K562 (cell line): ENCODE measurements around the gene PDE5A. TPM values are rescaled to one million over a fixed set of nuclear protein-coding genes. Genes with fewer than 3 reads are reported as not detected.

ENCODE experiments used
- ATAC-seq: fragments of 200-7000 bp; cut with Tn5 transposase; 3 replicates; pipeline ENCODE4 v1.9.1; 2020; ENCODE audit warnings: moderate library complexity
- BruUV-seq: library from RNA; stranded (reverse); fragments of 400-500 nt; replicated peaks from 2 replicates; lab custom pipeline; 2021; lab: Mats Ljungman, UMichigan
- CTCF ChIA-PET: fragments of 300-600 bp; formaldehyde crosslinking; extraction: SDS; loops from one replicate; lab custom pipeline; 2021; ENCODE audit warnings: low intra/inter-chr PET ratio; lab: Yijun Ruan, JAX
- POLR2A ChIA-PET: fragments of 300-600, 350-650 bp; sonication (Branson Sonifier 250); formaldehyde crosslinking; extraction: SDS; loops from one replicate; lab custom pipeline; 2021; ENCODE audit warnings: antibody characterized with exemption, inconsistent platforms; lab: Yijun Ruan, JAX
- DNase-seq, 4 experiments: peaks; one replicate each; pipeline versions ENCODE4 v3.0.0 to v3.0.0-alpha.2; 2011 to 2018; ENCODE audit warnings: low spot score in 3 of 4, mixed read lengths in 3 of 4; ENCODE audit errors: extremely low read depth in 1 of 4
- FAIRE-seq: peaks from 2 replicates; lab custom pipeline; 2011; peaks lifted over from hg19 to GRCh38; lab: Jason Lieb, UNC
- H2AFZ ChIP-seq: 2 replicates; pipeline ENCODE4 v1.6.0; 2011; ENCODE audit warnings: low read depth, low read length, control low read depth, inconsistent platforms
- H3K27ac ChIP-seq: fragments of 200-600 bp; 3 replicates; pipeline ENCODE4 v1.8.0; 2011; ENCODE audit warnings: low read depth, mild to moderate bottlenecking, control low read depth, inconsistent platforms, low read length, moderate library complexity, mixed read lengths; ENCODE audit errors: extremely low read depth
- H3K27me3 ChIP-seq, 2 experiments: fragments of 300-600 bp in 1 of 2; 2 replicates in 1 of 2; 3 replicates in 1 of 2; pipeline versions ENCODE4 v1.6.0 to v1.8.0; 2011; ENCODE audit warnings: inconsistent platforms in 2 of 2, low read length in 2 of 2, mild to moderate bottlenecking in 1 of 2, mixed read lengths in 1 of 2, moderate library complexity in 1 of 2; ENCODE audit not compliant: control insufficient read depth in 2 of 2, insufficient read depth in 2 of 2
- H3K36me3 ChIP-seq: fragments of 300-600 bp; 3 replicates; pipeline ENCODE4 v1.8.0; 2011; ENCODE audit warnings: mild to moderate bottlenecking, low read length, inconsistent platforms; ENCODE audit not compliant: control insufficient read depth, insufficient read depth
- H3K4me1 ChIP-seq, 2 experiments: fragments of 200-600 bp in 1 of 2; replicated peaks in 1 of 2; 2 replicates in 1 of 2; 3 replicates in 1 of 2; pipeline versions ENCODE4 v1.5.1 to v1.8.0; 2011; ENCODE audit warnings: inconsistent platforms in 2 of 2, low read length in 2 of 2, mild to moderate bottlenecking in 1 of 2, mixed read lengths in 1 of 2, moderate library complexity in 1 of 2; ENCODE audit not compliant: control insufficient read depth in 2 of 2, insufficient read depth in 2 of 2
- H3K4me2 ChIP-seq: 2 replicates; pipeline ENCODE4 v1.6.1; 2011; ENCODE audit warnings: low read length, control low read depth, inconsistent platforms, mixed read lengths; ENCODE audit not compliant: insufficient read depth
- H3K4me3 ChIP-seq: fragments of 200-600 bp; sonication (generic), shearing (Covaris generic); 2 replicates; pipeline ENCODE4 v1.5.1; 2016; ENCODE audit warnings: control low read depth, inconsistent platforms
- H3K79me2 ChIP-seq: fragments of 200-600 bp; 3 replicates; pipeline ENCODE4 v1.8.0; 2011; ENCODE audit warnings: low read length, inconsistent platforms; ENCODE audit not compliant: control insufficient read depth, insufficient read depth
- H3K9ac ChIP-seq, 2 experiments: 2 replicates each; pipeline versions ENCODE4 v1.6.0 to v1.6.1; 2011; ENCODE audit warnings: low read depth in 2 of 2, low read length in 2 of 2, control low read depth in 1 of 2, inconsistent platforms in 1 of 2, mild to moderate bottlenecking in 1 of 2, mixed read lengths in 1 of 2; ENCODE audit not compliant: insufficient read depth in 1 of 2
- H3K9me1 ChIP-seq: one replicate; pipeline ENCODE4 v1.6.0; 2011; ENCODE audit warnings: inconsistent platforms, mild to moderate bottlenecking, low read length, moderate library complexity; ENCODE audit not compliant: control insufficient read depth, insufficient read depth
- H3K9me3 ChIP-seq: replicated peaks from 2 replicates; pipeline ENCODE4 v1.5.1; 2011; ENCODE audit warnings: low read depth, low read length, inconsistent platforms; ENCODE audit not compliant: control insufficient read depth, insufficient read depth
- H4K20me1 ChIP-seq: replicated peaks from 2 replicates; pipeline ENCODE4 v1.6.1; 2011; ENCODE audit warnings: low read length, inconsistent platforms, mixed read lengths; ENCODE audit not compliant: control insufficient read depth, insufficient read depth
- ATF2 ChIP-seq: sonication (generic); formaldehyde crosslinking; IDR thresholded peaks from 2 replicates; pipeline ENCODE4 v1.8.1; 2022; ENCODE audit warnings: missing genetic modification reagents
- ATF7 ChIP-seq: fragments of 450-650 bp; IDR thresholded peaks from 2 replicates; pipeline ENCODE4 v1.7.1; 2014; ENCODE audit warnings: mild to moderate bottlenecking, moderate library complexity
- FOXJ3 ChIP-seq: sonication (generic); formaldehyde crosslinking; IDR thresholded peaks from 2 replicates; pipeline ENCODE4 v1.4.0; 2020; ENCODE audit warnings: mild to moderate bottlenecking, missing genetic modification reagents
- HCFC1 ChIP-seq: IDR thresholded peaks from 2 replicates; pipeline ENCODE4 v1.6.1; 2012; ENCODE audit warnings: low read depth, low read length, improper control_type of control experiment
- MAFF ChIP-seq: IDR thresholded peaks from 2 replicates; pipeline ENCODE4 v1.6.1; 2012; ENCODE audit warnings: low read length, improper control_type of control experiment
- PTTG1 ChIP-seq: fragments of 450-650 bp; IDR thresholded peaks from 2 replicates; pipeline ENCODE4 v1.6.1; 2016; ENCODE audit warnings: low read depth, mild to moderate bottlenecking, missing genetic modification characterization, missing compliant biosample characterization
- SMAD2 ChIP-seq: fragments of 150-350 bp; IDR thresholded peaks from 2 replicates; pipeline ENCODE4 v1.6.1; 2014; ENCODE audit warnings: low read depth, mild to moderate bottlenecking, low read length
- SMC3 ChIP-seq: conservative IDR thresholded peaks from 2 replicates; pipeline ENCODE4 v1.6.1; 2011; ENCODE audit warnings: low read depth, low read length, improper control_type of control experiment; ENCODE audit not compliant: insufficient read depth
- ZNF175 ChIP-seq: fragments of 200-800 bp; sonication (Bioruptor generic); IDR thresholded peaks from 2 replicates; pipeline ENCODE4 v1.6.1; 2016; ENCODE audit warnings: low read depth, mild to moderate bottlenecking, missing genetic modification characterization, missing compliant biosample characterization
- ZNF695 ChIP-seq: fragments of 450-650 bp; formaldehyde crosslinking; IDR thresholded peaks from 2 replicates; pipeline ENCODE4 v1.4.0; 2020; ENCODE audit warnings: mild to moderate bottlenecking, moderate library complexity
- ZSCAN32 ChIP-seq: fragments of 450-650 bp; formaldehyde crosslinking; IDR thresholded peaks from 2 replicates; pipeline ENCODE4 v1.4.0; 2020; ENCODE audit warnings: mild to moderate bottlenecking, moderate library complexity
- in situ Hi-C: fragments of 300-500 bp; cut with MboI; formaldehyde crosslinking; loops from 4 replicates; pipeline ENCODE4 v1.15.0; 2018; ENCODE audit warnings: inconsistent platforms, mixed read lengths
- intact Hi-C: fragments of 100-400 bp; cut with micrococcal nuclease; formaldehyde crosslinking; loops from 2 replicates; pipeline ENCODE4 v1.14.2; 2022
- polyA plus RNA-seq, 8 experiments: library from polyadenylated mRNA; depleted of rRNA in 4 of 8; stranded (reverse) in 5 of 8; unstranded in 3 of 8; fragments of >200 nt; fragmentation: Nextera tagmentation in 2 of 8; fragmentation: Illumina TruSeq in 1 of 8; extraction: Ambion mirVana in 2 of 8; extraction: Trizol in 1 of 8; gene quantifications; 2 replicates each; pipeline versions ENCODE4 v1.2.1 to v1.2.3, GENCODE V29; 2011 to 2014; ENCODE audit warnings: inconsistent platforms in 1 of 8, missing spikeins in 1 of 8
- total RNA-seq, 7 experiments: library from RNA; depleted of rRNA in 6 of 7; stranded (reverse); fragments of >200 nt in 6 of 7; fragmentation: Illumina TruSeq in 2 of 7; extraction: Trizol in 2 of 7; gene quantifications; 2 replicates each; pipeline versions ENCODE4 v1.2.1 to v1.2.3, GENCODE V29; 2011 to 2021; ENCODE audit warnings: low replicate concordance in 1 of 7
- TF ChIP-seq, protein P1 (sequence below): fragments of 250-450 bp; sonication (Bioruptor Pico); IDR thresholded peaks from 2 replicates; pipeline ENCODE4 v1.5.0; 2021; ENCODE audit warnings: mild to moderate bottlenecking, borderline replicate concordance
- TF ChIP-seq, protein P2 (sequence below): sonication (generic); formaldehyde crosslinking; IDR thresholded peaks from 2 replicates; pipeline ENCODE4 v1.8.1; 2023; ENCODE audit warnings: mild to moderate bottlenecking, missing genetic modification reagents
- TF ChIP-seq, protein P3 (sequence below): IDR thresholded peaks from 3 replicates; pipeline ENCODE4 v1.6.1; 2011; ENCODE audit warnings: borderline replicate concordance, mild to moderate bottlenecking; ENCODE audit not compliant: insufficient read length, insufficient read depth

PDE5A gene
- total and polyA plus RNA-seq, 9 of the 15 experiments (the other 6 are each of a cell fraction or from before 2014, with no cell fraction given): 0.07 to 1.9 (median 0.29) TPM

DNA sequence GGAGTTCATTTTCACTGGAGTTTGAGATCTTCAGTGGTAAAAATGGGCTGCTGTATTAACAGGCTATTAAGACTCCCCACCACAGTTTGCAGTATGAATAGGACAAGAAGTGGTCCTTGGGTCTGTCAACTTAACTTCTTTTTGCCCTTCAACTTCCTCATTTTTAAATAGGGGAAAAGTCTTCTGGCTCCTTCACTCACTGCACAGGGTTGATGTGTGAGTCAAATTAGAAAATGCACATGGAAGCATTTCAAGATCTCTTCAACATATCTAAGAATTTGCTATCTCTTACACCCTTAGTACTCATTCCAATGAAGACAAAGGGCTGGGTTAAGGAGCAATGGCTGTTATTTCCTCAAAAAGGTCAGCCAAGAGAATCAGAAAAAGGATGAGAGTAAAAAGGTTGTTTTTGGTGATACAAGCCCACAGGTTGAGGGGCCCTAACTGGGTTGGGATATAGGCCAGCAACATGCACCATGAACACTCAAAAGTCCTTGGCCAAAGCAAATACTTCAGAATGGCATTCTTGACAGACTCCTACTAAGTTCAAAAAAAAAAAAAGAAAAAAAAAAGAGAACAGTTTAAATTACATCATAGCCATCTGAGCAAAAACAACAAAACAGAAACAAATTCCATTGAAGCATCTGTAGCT, 13.4 kb downstream of the PDE5A start:
- CTCF ChIA-PET: no interaction called here
- H3K27ac ChIP-seq: no peak overlapping the region
- BruUV-seq: no TSS peak
- H2AFZ ChIP-seq: no peak overlapping the region
- no peaks in the 10 kb centered on the region for H3K36me3 ChIP-seq
- no peak for DNase-seq
- no peak for FAIRE-seq
- no peaks in the 10 kb centered on the region for H3K79me2 ChIP-seq
- intact Hi-C loops (no loop called here), in situ Hi-C loops (no loop called here)
- H3K9me1 ChIP-seq: no peaks in the 10 kb centered on the region
- H3K27me3 ChIP-seq: no peaks in the 10 kb centered on the region
- no peaks in the 10 kb centered on the region for H3K4me1 ChIP-seq
- no peak overlapping the region for H3K4me2 ChIP-seq
- POLR2A ChIA-PET: no interaction called here
- H3K4me3 ChIP-seq: no peak overlapping the region
- no peaks in the 10 kb centered on the region for H4K20me1 ChIP-seq
- H3K9ac ChIP-seq: no peak overlapping the region
- no peak for ATAC-seq
- no peaks in the 10 kb centered on the region for H3K9me3 ChIP-seq
- TF ChIP-seq HCFC1 (no peak), SMAD2 (no peak), ZNF175 (CRISPR knock-in tag) (no peak), MAFF (no peak), ZSCAN32 (CRISPR knock-in tag) (no peak), ATF7 (no peak), SMC3 (no peak), ATF2 (CRISPR knock-in tag) (no peak), FOXJ3 (CRISPR knock-in tag) (no peak), PTTG1 (tag) (no peak), ZNF695 (no peak)
- TF ChIP-seq, protein P1, sequence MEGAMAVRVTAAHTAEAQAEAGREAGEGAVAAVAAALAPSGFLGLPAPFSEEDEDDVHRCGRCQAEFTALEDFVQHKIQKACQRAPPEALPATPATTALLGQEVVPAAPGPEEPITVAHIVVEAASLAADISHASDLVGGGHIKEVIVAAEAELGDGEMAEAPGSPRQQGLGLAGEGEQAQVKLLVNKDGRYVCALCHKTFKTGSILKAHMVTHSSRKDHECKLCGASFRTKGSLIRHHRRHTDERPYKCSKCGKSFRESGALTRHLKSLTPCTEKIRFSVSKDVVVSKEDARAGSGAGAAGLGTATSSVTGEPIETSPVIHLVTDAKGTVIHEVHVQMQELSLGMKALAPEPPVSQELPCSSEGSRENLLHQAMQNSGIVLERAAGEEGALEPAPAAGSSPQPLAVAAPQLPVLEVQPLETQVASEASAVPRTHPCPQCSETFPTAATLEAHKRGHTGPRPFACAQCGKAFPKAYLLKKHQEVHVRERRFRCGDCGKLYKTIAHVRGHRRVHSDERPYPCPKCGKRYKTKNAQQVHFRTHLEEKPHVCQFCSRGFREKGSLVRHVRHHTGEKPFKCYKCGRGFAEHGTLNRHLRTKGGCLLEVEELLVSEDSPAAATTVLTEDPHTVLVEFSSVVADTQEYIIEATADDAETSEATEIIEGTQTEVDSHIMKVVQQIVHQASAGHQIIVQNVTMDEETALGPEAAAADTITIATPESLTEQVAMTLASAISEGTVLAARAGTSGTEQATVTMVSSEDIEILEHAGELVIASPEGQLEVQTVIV (CRISPR knock-in tag): no peak
- TF ChIP-seq, protein P2, sequence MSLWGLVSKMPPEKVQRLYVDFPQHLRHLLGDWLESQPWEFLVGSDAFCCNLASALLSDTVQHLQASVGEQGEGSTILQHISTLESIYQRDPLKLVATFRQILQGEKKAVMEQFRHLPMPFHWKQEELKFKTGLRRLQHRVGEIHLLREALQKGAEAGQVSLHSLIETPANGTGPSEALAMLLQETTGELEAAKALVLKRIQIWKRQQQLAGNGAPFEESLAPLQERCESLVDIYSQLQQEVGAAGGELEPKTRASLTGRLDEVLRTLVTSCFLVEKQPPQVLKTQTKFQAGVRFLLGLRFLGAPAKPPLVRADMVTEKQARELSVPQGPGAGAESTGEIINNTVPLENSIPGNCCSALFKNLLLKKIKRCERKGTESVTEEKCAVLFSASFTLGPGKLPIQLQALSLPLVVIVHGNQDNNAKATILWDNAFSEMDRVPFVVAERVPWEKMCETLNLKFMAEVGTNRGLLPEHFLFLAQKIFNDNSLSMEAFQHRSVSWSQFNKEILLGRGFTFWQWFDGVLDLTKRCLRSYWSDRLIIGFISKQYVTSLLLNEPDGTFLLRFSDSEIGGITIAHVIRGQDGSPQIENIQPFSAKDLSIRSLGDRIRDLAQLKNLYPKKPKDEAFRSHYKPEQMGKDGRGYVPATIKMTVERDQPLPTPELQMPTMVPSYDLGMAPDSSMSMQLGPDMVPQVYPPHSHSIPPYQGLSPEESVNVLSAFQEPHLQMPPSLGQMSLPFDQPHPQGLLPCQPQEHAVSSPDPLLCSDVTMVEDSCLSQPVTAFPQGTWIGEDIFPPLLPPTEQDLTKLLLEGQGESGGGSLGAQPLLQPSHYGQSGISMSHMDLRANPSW (CRISPR knock-in tag): no peak
- TF ChIP-seq, protein P3, sequence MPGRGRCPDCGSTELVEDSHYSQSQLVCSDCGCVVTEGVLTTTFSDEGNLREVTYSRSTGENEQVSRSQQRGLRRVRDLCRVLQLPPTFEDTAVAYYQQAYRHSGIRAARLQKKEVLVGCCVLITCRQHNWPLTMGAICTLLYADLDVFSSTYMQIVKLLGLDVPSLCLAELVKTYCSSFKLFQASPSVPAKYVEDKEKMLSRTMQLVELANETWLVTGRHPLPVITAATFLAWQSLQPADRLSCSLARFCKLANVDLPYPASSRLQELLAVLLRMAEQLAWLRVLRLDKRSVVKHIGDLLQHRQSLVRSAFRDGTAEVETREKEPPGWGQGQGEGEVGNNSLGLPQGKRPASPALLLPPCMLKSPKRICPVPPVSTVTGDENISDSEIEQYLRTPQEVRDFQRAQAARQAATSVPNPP: no peak
